Measurements from ENCODE around the gene IQCH.
A peak's percentile ranks its signal among the peaks of the same experiment; 100 is the strongest.

Gene IQCH

GRCh38 chr15:67508407-67508806, 253.8 kb downstream of the IQCH start:
- no peak for DNase-seq

- DNase-seq: no peak
These were observed 255.3 kb downstream of the IQCH start for GRCh38 chr15:67509918-67510317.

- no peak for DNase-seq
These were observed 256.1 kb downstream of the IQCH start for GRCh38 chr15:67510597-67511190.

GRCh38 chr15:67511606-67512005, 257.0 kb downstream of the IQCH start:
- no peak for DNase-seq

GRCh38 chr15:67512140-67512539, 257.6 kb downstream of the IQCH start:
- DNase-seq: no peak

GRCh38 chr15:67512933-67513714, 258.5 kb downstream of the IQCH start:
- no peak for DNase-seq

- DNase-seq: no peak
These were observed 260.5 kb downstream of the IQCH start for GRCh38 chr15:67515090-67515489.

- no peak for DNase-seq
These were observed 261.0 kb downstream of the IQCH start for GRCh38 chr15:67515557-67515956.

GRCh38 chr15:67520321-67521028, 265.9 kb downstream of the IQCH start:
- no peak for DNase-seq

- peak; percentile 90 for DNase-seq
These were observed 266.6 kb downstream of the IQCH start, which contains the start of gene C15orf61 for GRCh38 chr15:67521029-67521782. TSS of gene C15orf61 (plus strand) at chr15:67521131. CDS start at chr15:67521249, 118 bp downstream.

GRCh38 chr15:67521783-67522568, 267.4 kb downstream of the IQCH start:
- DNase-seq: no peak

- no peak for DNase-seq
These were observed 268.7 kb downstream of the IQCH start for GRCh38 chr15:67523330-67523729.

GRCh38 chr15:67524235-67524634, 269.6 kb downstream of the IQCH start:
- DNase-seq: no peak

GRCh38 chr15:67528513-67528912, 273.9 kb downstream of the IQCH start:
- no peak for DNase-seq

GRCh38 chr15:67531379-67531914, 276.9 kb downstream of the IQCH start:
- no peak for DNase-seq

- no peak for DNase-seq
These were observed 279.3 kb downstream of the IQCH start for GRCh38 chr15:67533873-67534272.

- DNase-seq: no peak
These were observed 279.8 kb downstream of the IQCH start for GRCh38 chr15:67534360-67534759.

GRCh38 chr15:67537771-67538170, 283.2 kb downstream of the IQCH start:
- no peak for DNase-seq

- DNase-seq: peak; percentile 84
These were observed 288.1 kb downstream of the IQCH start, which contains the start of gene MAP2K5 for GRCh38 chr15:67542420-67543347. TSS of gene MAP2K5 (plus strand) at chr15:67542703. CDS start at chr15:67543336, 633 bp downstream.

GRCh38 chr15:67543348-67543718, 288.7 kb downstream of the IQCH start:
- DNase-seq: no peak

GRCh38 chr15:67544475-67544874, 289.9 kb downstream of the IQCH start:
- no peak for DNase-seq
